ENCODE results near the gene CAMTA1.
"Not testable (repeated sequence)": the region's sequence is repeated elsewhere in the genome, so short reads cannot be mapped to it uniquely, and the experiment has no call there.

Gene CAMTA1

GRCh38 chr1:7376676-7377075 lies 591.4 kb downstream of the CAMTA1 start:
- no peak overlapping the region for H3K4me3 ChIP-seq (ENCODE audit: low read length)
- no peak overlapping the region for H3K27ac ChIP-seq (ENCODE audit: low read length)
- no peaks in the 10 kb centered on the region for H3K27me3 ChIP-seq (ENCODE audit: insufficient read depth, low read length)
- no peak overlapping the region for H3K9ac ChIP-seq (ENCODE audit: low read depth, low read length)
- no peaks in the 10 kb centered on the region for H3K36me3 ChIP-seq (ENCODE audit: insufficient read depth, low read depth, low read length)
- H3K4me1 ChIP-seq (ENCODE audit: insufficient read depth, low read length) = peaks cover 18% of the 10 kb centered on the region; the same call in 1 of the 2 replicates
- no peaks in the 10 kb centered on the region for H3K9me3 ChIP-seq (ENCODE audit: insufficient read depth, low read depth, low read length)

DNA sequence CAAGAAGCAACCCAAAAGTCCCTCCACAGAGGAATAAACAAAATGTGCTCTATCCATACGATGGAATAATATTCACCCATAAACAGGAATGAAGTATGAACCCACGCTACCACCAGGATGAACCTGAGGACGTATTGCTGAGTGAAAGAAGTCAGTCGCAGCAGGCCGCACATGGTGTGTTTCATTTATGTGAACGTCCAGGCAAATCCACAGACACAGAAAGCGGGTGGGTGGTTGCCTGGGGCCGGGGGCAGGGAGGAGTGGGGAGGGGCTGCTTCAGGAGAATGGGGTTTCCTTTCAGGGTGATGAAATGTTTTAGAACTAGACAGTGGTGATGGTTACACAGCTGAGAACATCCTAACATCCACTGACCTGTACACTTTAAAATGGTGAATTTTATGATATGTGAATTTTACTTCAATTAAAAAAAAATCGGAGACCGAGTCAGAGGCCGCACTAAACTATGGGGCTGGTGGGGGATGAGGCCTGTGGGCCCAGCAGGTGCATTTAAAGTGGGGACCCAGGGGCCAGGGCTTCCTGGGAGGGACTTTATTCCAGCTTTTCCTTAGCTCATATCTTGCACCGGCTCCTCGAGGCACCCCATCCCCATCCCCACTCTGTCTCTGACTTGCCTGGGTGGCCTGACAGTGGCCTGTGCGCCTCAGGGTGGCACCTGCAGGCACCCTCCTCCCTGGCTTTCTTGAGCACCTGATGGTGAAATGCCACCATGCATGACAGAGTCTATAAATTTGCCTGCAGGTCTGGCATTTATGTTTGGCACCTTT lies 593.3 kb downstream of the CAMTA1 start:
- Histone ChIP-seq H3K36me3 (ENCODE audit: insufficient read depth, low read depth, low read length) (no peaks in the 10 kb centered on the region), H3K27me3 (ENCODE audit: insufficient read depth, low read length) (no peaks in the 10 kb centered on the region), H3K9me3 (ENCODE audit: insufficient read depth, low read depth, low read length) (no peaks in the 10 kb centered on the region), H3K4me1 (ENCODE audit: insufficient read depth, low read length) (peaks cover 18% of the 10 kb centered on the region; the same call in 1 of the 2 replicates), H3K27ac (ENCODE audit: low read length) (no peak overlapping the region), H3K4me3 (ENCODE audit: low read length) (no peak overlapping the region), H3K9ac (ENCODE audit: low read depth, low read length) (peak overlapping the region; percentile 12; the same call in 1 of the 2 replicates)

DNA sequence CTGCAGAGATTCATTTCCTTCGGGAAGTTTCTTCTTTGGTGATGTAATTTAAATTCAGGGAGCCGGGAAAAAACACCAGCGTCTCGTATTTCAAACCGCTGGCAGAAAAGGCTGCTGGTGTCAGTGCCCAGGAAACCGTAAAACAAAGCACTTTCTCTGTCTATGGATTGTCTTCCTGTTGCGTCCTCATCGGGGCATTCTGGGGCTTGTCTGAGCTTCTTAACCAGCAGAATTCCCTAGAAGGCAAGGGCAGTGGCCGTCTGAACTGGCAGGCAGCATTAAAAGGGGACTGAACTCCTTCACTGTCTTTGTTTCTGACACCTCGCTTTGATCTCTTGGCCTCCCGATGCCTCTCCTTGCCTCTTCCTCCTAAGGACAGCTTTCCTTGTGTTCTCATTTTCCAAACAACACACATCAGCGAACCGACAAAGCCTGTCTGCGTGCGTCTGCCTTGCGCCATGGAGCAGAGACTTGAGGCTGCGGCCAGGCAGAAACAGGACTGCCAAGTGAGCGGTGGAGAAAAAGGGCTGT lies 594.3 kb downstream of the CAMTA1 start:
- peak overlapping the region; percentile 27; the same call in 1 of the 2 replicates for H3K4me3 ChIP-seq (ENCODE audit: low read length)
- H3K36me3 ChIP-seq (ENCODE audit: insufficient read depth, low read depth, low read length) = no peaks in the 10 kb centered on the region
- H3K4me1 ChIP-seq (ENCODE audit: insufficient read depth, low read length) = peaks cover 13% of the 10 kb centered on the region; the same call in 1 of the 2 replicates
- peak overlapping the region; percentile 52; the same call in 1 of the 2 replicates for H3K9ac ChIP-seq (ENCODE audit: low read depth, low read length)
- H3K27ac ChIP-seq (ENCODE audit: low read length) = no peak overlapping the region
- H3K9me3 ChIP-seq (ENCODE audit: insufficient read depth, low read depth, low read length) = no peaks in the 10 kb centered on the region
- no peaks in the 10 kb centered on the region for H3K27me3 ChIP-seq (ENCODE audit: insufficient read depth, low read length)

DNA sequence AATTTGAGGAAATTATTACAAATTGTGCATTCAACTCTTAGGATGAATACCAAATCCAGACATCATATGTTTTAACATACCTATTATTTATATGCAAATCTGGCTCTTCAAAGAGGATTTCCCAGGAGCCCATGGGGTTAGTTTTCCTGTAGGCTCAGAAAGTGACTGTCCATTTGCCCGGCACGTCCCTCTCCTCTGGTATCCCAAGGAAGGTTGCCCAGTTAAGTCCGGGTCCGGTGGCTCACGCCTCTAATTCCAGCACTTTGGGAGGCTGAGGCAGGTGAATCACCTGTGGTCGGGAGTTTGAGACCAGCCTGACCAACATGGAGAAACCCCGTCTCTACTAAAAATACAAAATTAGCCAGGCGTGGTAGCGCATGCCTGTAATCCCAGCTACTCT lies 594.8 kb downstream of the CAMTA1 start:
- H3K27me3 ChIP-seq (ENCODE audit: insufficient read depth, low read length); H3K36me3 ChIP-seq (ENCODE audit: insufficient read depth, low read depth, low read length); H3K9me3 ChIP-seq (ENCODE audit: insufficient read depth, low read depth, low read length); H3K27ac ChIP-seq (ENCODE audit: low read length): not testable (repeated sequence)
- H3K9ac ChIP-seq (ENCODE audit: low read depth, low read length) = peak overlapping the region; percentile 52; the same call in 1 of the 2 replicates
- H3K4me1 ChIP-seq (ENCODE audit: insufficient read depth, low read length) = peaks cover 13% of the 10 kb centered on the region; the same call in 1 of the 2 replicates
- H3K4me3 ChIP-seq (ENCODE audit: low read length) = peak overlapping the region; percentile 27; the same call in 1 of the 2 replicates

GRCh38 chr1:7380712-7381111 lies 595.5 kb downstream of the CAMTA1 start:
- no peaks in the 10 kb centered on the region for H3K36me3 ChIP-seq (ENCODE audit: insufficient read depth, low read depth, low read length)
- H3K9ac ChIP-seq (ENCODE audit: low read depth, low read length) = no peak overlapping the region
- no peak overlapping the region for H3K4me3 ChIP-seq (ENCODE audit: low read length)
- H3K27ac ChIP-seq (ENCODE audit: low read length) = no peak overlapping the region
- no peaks in the 10 kb centered on the region for H3K9me3 ChIP-seq (ENCODE audit: insufficient read depth, low read depth, low read length)
- H3K4me1 ChIP-seq (ENCODE audit: insufficient read depth, low read length) = peaks cover 13% of the 10 kb centered on the region; the same call in 1 of the 2 replicates
- H3K27me3 ChIP-seq (ENCODE audit: insufficient read depth, low read length) = no peaks in the 10 kb centered on the region

DNA sequence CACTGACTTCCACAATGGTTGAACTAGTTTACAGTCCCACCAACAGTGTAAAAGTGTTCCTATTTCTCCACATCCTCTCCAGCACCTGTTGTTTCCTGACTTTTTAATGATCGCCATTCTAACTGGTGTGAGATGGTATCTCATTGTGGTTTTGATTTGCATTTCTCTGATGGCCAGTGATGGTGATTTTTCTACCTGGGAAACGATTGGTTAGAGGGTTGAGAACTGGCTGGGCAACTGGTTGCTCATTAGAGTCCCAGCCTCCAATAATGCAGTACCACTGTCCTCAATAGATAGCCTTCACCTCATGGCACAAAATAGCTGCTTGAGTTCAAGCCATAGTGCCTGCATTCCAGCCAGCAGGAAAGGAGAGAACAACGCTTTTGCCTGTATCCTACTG lies 596.5 kb downstream of the CAMTA1 start:
- not testable (repeated sequence) for H3K9me3 ChIP-seq (ENCODE audit: insufficient read depth, low read depth, low read length); H3K27me3 ChIP-seq (ENCODE audit: insufficient read depth, low read length); H3K36me3 ChIP-seq (ENCODE audit: insufficient read depth, low read depth, low read length); H3K4me3 ChIP-seq (ENCODE audit: low read length); H3K9ac ChIP-seq (ENCODE audit: low read depth, low read length); H3K27ac ChIP-seq (ENCODE audit: low read length)
- H3K4me1 ChIP-seq (ENCODE audit: insufficient read depth, low read length) = peaks cover 13% of the 10 kb centered on the region; the same call in 1 of the 2 replicates

DNA sequence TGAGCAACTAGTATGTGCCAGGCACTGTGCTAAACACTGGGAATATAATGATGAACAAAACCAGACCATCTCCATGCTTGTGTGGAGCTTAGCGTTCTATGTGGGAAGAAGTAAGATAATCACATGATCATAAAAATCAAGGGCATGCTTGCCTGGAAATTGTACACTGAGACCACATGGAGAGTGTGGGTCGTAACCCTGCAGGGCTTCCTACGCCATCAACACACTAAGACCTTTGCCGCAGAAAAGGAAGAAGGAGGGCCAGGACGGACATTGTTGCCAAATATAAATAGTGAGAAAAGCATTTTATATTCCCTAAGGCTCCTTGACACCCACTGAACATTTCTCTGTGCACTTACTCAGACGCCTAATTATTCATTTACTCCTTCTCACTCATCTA lies 597.7 kb downstream of the CAMTA1 start:
- Histone ChIP-seq H3K27me3 (ENCODE audit: insufficient read depth, low read length) (no peaks in the 10 kb centered on the region), H3K9me3 (ENCODE audit: insufficient read depth, low read depth, low read length) (no peaks in the 10 kb centered on the region), H3K27ac (ENCODE audit: low read length) (no peak overlapping the region), H3K9ac (ENCODE audit: low read depth, low read length) (no peak overlapping the region), H3K4me1 (ENCODE audit: insufficient read depth, low read length) (peaks cover 13% of the 10 kb centered on the region; the same call in 1 of the 2 replicates), H3K4me3 (ENCODE audit: low read length) (no peak overlapping the region), H3K36me3 (ENCODE audit: insufficient read depth, low read depth, low read length) (no peaks in the 10 kb centered on the region)

- no peak overlapping the region for H3K9ac ChIP-seq (ENCODE audit: low read depth, low read length)
- no peak overlapping the region for H3K27ac ChIP-seq (ENCODE audit: low read length)
- H3K4me3 ChIP-seq (ENCODE audit: low read length) = no peak overlapping the region
- H3K4me1 ChIP-seq (ENCODE audit: insufficient read depth, low read length) = peaks cover 11% of the 10 kb centered on the region; the same call in 1 of the 2 replicates
- H3K27me3 ChIP-seq (ENCODE audit: insufficient read depth, low read length) = no peaks in the 10 kb centered on the region
- no peaks in the 10 kb centered on the region for H3K36me3 ChIP-seq (ENCODE audit: insufficient read depth, low read depth, low read length)
- no peaks in the 10 kb centered on the region for H3K9me3 ChIP-seq (ENCODE audit: insufficient read depth, low read depth, low read length)
Observed at GRCh38 chr1:7383671-7384520, 598.6 kb downstream of the CAMTA1 start.

DNA sequence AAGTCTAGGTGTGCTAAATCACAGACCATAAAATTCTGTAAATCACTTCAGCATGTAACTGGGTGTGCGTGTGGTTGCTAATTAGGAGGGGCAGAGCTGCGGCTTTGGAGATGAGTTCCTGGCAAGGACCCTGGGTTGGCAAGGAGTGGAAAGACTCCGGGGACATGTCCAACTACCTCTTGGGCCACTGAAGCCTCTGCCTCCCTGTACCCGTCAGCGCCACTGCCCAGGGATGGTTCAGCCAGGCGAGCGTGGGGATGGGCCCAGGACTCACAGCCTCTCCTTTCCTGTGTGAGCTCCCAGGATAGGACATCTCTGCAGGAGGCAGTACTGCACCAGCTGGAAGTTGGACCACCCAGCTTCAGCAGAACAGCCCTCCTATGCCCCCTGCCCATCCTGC lies 599.4 kb downstream of the CAMTA1 start:
- Histone ChIP-seq H3K4me1 (ENCODE audit: insufficient read depth, low read length) (peaks cover 6% of the 10 kb centered on the region; the same call in 1 of the 2 replicates), H3K4me3 (ENCODE audit: low read length) (no peak overlapping the region), H3K27ac (ENCODE audit: low read length) (no peak overlapping the region), H3K36me3 (ENCODE audit: insufficient read depth, low read depth, low read length) (no peaks in the 10 kb centered on the region), H3K27me3 (ENCODE audit: insufficient read depth, low read length) (no peaks in the 10 kb centered on the region), H3K9me3 (ENCODE audit: insufficient read depth, low read depth, low read length) (no peaks in the 10 kb centered on the region), H3K9ac (ENCODE audit: low read depth, low read length) (no peak overlapping the region)

- Histone ChIP-seq H3K4me3 (ENCODE audit: low read length) (no peak overlapping the region), H3K9ac (ENCODE audit: low read depth, low read length) (no peak overlapping the region; the same call in 1 of the 2 replicates), H3K36me3 (ENCODE audit: insufficient read depth, low read depth, low read length) (no peaks in the 10 kb centered on the region), H3K27me3 (ENCODE audit: insufficient read depth, low read length) (no peaks in the 10 kb centered on the region), H3K27ac (ENCODE audit: low read length) (no peak overlapping the region), H3K9me3 (ENCODE audit: insufficient read depth, low read depth, low read length) (no peaks in the 10 kb centered on the region), H3K4me1 (ENCODE audit: insufficient read depth, low read length) (0 out of 2 replicates have a peak, but pooled peaks cover 1% of the 10 kb centered on the region)
Observed at GRCh38 chr1:7385471-7386225, 600.4 kb downstream of the CAMTA1 start.
